Ovary (tissue), 9 donors: Measurements from ENCODE around the gene HOXA1. TPM values are rescaled to one million over a fixed set of nuclear protein-coding genes. Genes with fewer than 3 reads are reported as not detected.

Source experiments
- DNase-seq, 5 donors: peaks; one replicate each; pipeline ENCODE4 v3.0.0-alpha.2; 2019 to 2020
- H3K27ac ChIP-seq, 2 donors: fragments of 200-600 bp; one replicate each; pipeline versions ENCODE4 v1.5.1 to v1.8.0; 2019 to 2022
- H3K27me3 ChIP-seq: fragments of 200-600 bp; one replicate; pipeline ENCODE4 v1.8.0; 2022
- H3K36me3 ChIP-seq: fragments of 200-600 bp; sonication (generic); one replicate; pipeline ENCODE4 v1.5.1; 2019
- H3K4me1 ChIP-seq: one replicate; pipeline ENCODE4 v1.8.1; 2013; ENCODE audit warnings: mild to moderate bottlenecking, moderate library complexity; ENCODE audit not compliant: insufficient read depth
- H3K4me3 ChIP-seq: fragments of 200-600 bp; sonication (generic); one replicate; pipeline ENCODE4 v1.5.1; 2017
- H3K9me3 ChIP-seq, 2 donors: fragments of 200-600 bp in 1 of 2; sonication (generic) in 1 of 2; one replicate each; pipeline versions ENCODE4 v1.5.1 to v1.8.1; 2013 to 2019; ENCODE audit warnings: mild to moderate bottlenecking in 1 of 2, moderate library complexity in 1 of 2
- CTCF ChIP-seq, 3 donors: fragments of 450-650 bp in 2 of 3; fragments of 200-600 bp in 1 of 3; IDR thresholded peaks; one replicate each; pipeline versions ENCODE4 v1.5.1 to v1.8.0; 2016 to 2022; ENCODE audit warnings: antibody characterized with exemption in 3 of 3, mild to moderate bottlenecking in 1 of 3
- EP300 ChIP-seq: sonication (generic); formaldehyde crosslinking; IDR thresholded peaks from one replicate; pipeline ENCODE4 v1.6.1; 2017; ENCODE audit warnings: antibody characterized with exemption
- POLR2A ChIP-seq: fragments of 450-650 bp; IDR thresholded peaks from one replicate; pipeline ENCODE4 v1.6.1; 2017; ENCODE audit warnings: antibody characterized with exemption, mild to moderate bottlenecking, moderate library complexity
- WGBS, 3 donors: extraction: QIAGEN DNeasy Blood & Tissue Kit in 1 of 3; methylation state at CpG; one replicate each; pipeline versions ENCODE4 v1.1.5 to v1.1.7; 2013 to 2017; 5-methylcytosine and 5-hydroxymethylcytosine counted together
- intact Hi-C, 4 donors: fragments of 100-400 bp; cut with DNase I; formaldehyde crosslinking; loops; one replicate each; pipeline versions ENCODE4 v1.11.0 to v1.15.1; 2022 to 2023
- polyA plus RNA-seq, 2 donors: library from polyadenylated mRNA; stranded (reverse); fragments of 200-250 nt in 1 of 2; fragments of 350-450 nt in 1 of 2; fragmentation: Illumina TruSeq in 1 of 2; extraction: RNeasy Lipid Tissue Mini Kit (QIAGEN cat#74804) in 1 of 2; gene quantifications; one replicate each; pipeline ENCODE4 v1.2.3, GENCODE V29; 2013 to 2014
- total RNA-seq, 7 donors: library from RNA; depleted of rRNA in 2 of 7; stranded (reverse); fragments of >200 nt in 2 of 7; fragmentation: NEBNext Ultra II Directional in 3 of 7; extraction: Animal tissue kit (Norgen Biotek cat#: 25700) in 3 of 7; gene quantifications; one replicate each; pipeline versions ENCODE4 v1.1.0 to v1.2.4, GENCODE V29; 2016 to 2023
- donor health status: DM: no; HTN: no; CAD: no; lungs with moderate emphysema.
- donor health status: DM: no; HTN: no; CAD: no.
- donor health status: Bipolar disorder and iron deficiency.
- donor health status: DM: yes; HTN: yes; CAD: no.
- donor health status: DM: no; HTN: no; CAD: no.
- donor health status: DM: yes; HTN: yes; CAD: no.

The HOXA1 gene
- total and polyA plus RNA-seq, 9 donors: 0.23 to 1.5 (median 0.62) TPM

DNA sequence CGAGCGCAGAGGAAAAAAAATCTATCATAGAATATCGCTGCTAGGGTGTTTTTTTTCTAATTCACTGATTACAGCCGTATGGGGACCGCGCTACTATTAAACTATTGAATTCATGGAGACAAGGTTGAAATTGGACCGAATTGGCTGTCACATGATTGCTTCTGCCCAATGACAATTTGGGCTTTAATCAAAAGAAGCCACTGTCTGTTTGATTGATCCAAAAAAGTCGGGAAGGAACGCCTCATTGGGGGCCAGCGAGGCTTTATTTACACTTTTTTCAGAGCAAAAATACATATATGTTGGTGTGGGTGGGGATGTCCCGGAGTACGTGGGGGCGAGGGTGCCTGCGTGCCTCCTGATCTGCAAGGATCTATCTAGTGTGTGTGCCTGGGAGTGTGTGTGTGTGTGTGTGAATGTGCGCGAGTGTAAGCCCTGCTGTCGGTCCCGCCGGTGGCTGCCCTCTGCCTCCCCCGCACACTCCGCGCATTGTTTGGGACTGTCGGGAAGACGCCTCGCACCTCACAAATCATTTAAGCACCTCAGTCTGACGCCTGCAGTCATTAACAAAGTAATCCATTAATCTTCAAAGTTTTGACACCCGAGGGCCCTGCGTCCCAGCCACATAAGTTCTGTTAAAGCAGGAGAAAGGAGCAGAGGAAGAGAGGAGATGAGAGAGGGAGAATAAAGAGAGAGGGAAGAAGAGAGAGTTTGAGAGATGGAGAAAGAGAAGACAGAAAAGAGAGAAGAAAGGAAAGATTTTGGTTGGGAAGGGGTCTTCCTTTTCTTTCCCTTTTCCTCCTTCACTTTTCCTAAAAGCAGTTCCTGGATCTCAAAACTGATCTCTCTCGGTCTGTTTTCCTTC is 7.0 kb upstream of the HOXA1 start, which contains the start of gene HOXA2:
TSS of gene HOXA2 (minus strand) at position 103 of the 862 bp plus-strand sequence. CDS start 183 bp downstream, outside the sequence.
- DNase-seq: peak in 1 of 5 donors; percentile 68
- TF ChIP-seq EP300 (no peak), POLR2A (no peak), CTCF (IDR thresholded peaks at IDR 0.05) (no peak)
- no peaks in the 10 kb centered on the region for H3K9me3 ChIP-seq
- peak within 1 kb of the TSS in 1 of 2 donors; percentile 42 for H3K27ac ChIP-seq
- H3K4me3 ChIP-seq: no peak within 1 kb of the TSS
- no peaks in the 10 kb centered on the region for H3K27me3 ChIP-seq
- no peaks in the 10 kb centered on the region for H3K4me1 ChIP-seq
- intact Hi-C loops: no loop called here
- 23 to 46% (median 38%) methylated on average over 29 of the region's 29 CpGs for WGBS, 3 donors
- H3K36me3 ChIP-seq: no peaks in the 10 kb centered on the region

DNA sequence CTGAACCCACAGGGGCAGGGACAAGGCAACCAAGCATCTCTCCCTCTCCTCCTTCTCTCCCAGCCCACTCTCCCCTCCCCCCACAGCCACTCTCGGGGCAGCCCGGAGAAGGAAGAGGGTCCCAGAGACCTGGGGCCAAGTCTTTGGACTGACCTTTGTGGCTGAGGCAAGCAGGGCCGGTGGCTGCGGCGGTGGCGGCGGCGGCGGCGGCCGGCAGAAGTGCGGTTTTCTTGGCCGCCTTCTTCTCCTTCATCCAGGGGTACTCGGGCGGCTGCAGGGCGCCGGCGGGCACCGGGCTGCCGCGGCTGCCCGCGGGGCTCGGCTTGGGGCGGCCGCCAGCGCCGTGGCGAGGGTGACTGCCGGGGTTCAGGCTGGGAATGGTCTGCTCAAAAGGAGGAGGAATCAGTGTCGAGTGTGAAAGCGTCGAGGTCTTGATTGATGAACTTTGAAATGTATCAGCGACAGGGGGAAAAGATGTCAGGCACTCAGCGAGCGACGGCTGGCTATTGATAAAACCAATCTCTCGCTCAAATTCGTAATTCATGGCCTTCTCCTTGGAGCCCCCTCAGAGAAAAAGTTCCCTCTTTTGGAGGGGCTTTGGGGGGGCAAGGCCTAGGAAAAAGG is 6.3 kb upstream of the HOXA1 start:
- Histone ChIP-seq H3K27me3 (no peaks in the 10 kb centered on the region), H3K27ac (peak overlapping the region in 1 of 2 donors; percentile 42), H3K4me1 (peaks cover 2% of the 10 kb centered on the region), H3K9me3 (no peaks in the 10 kb centered on the region), H3K4me3 (no peak overlapping the region), H3K36me3 (no peaks in the 10 kb centered on the region)
- intact Hi-C loops: no loop called here
- no peak for TF ChIP-seq EP300
- no peak for TF ChIP-seq POLR2A
- TF ChIP-seq CTCF (IDR thresholded peaks at IDR 0.05): no peak
- WGBS, 3 donors: 15 to 41% (median 16%) methylated on average over 34 to 39 of the region's 39 CpGs
- peak in 1 of 5 donors; percentile 56 for DNase-seq

GRCh38 chr7:27101171-27101956 is 5.6 kb upstream of the HOXA1 start:
- H3K36me3 ChIP-seq: no peaks in the 10 kb centered on the region
- intact Hi-C loops: no loop called here
- peak overlapping the region in 1 of 2 donors; percentile 42 for H3K27ac ChIP-seq
- WGBS, 3 donors: 43 to 54% (median 53%) methylated on average over 25 of the region's 25 CpGs
- H3K9me3 ChIP-seq: no peaks in the 10 kb centered on the region
- no peak overlapping the region for H3K4me3 ChIP-seq
- peaks cover 2% of the 10 kb centered on the region for H3K4me1 ChIP-seq
- no peaks in the 10 kb centered on the region for H3K27me3 ChIP-seq
- TF ChIP-seq EP300: no peak
- no peak for TF ChIP-seq CTCF (IDR thresholded peaks at IDR 0.05)
- no peak for TF ChIP-seq POLR2A
- peak in 1 of 5 donors; percentile 49 for DNase-seq

DNA sequence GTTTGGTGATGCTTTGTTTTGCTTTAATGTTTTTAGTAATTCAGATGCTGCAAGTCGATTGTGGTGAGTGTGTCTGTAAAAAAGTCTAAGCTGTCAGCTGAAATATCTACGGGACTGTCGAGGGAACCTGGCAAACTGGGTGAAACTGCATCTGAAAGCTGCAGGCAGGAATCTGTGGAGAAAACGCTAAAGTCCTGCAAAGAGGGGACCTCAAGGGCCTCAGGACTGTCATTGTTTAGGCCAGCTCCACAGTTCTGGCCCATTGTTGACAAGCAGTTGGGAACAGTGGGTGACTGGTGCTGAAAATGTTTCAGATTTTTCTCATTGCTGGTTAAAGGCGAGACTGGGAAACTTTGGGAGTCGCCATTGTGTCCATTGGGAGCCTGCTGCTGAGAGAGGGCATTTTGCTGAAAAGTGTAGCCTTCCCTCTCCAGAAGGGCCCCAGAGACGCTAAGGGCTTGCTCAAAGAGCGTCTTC is 4.9 kb upstream of the HOXA1 start:
- Histone ChIP-seq H3K4me3 (no peak overlapping the region), H3K36me3 (no peaks in the 10 kb centered on the region), H3K27ac (peak overlapping the region in 1 of 2 donors; percentile 42), H3K27me3 (no peaks in the 10 kb centered on the region), H3K4me1 (peaks cover 3% of the 10 kb centered on the region), H3K9me3 (no peaks in the 10 kb centered on the region)
- TF ChIP-seq POLR2A (no peak), CTCF (IDR thresholded peaks at IDR 0.05) (no peak)
- 81 to 85% (median 84%) methylated on average over 8 of the region's 8 CpGs for WGBS, 3 donors
- intact Hi-C loops: no loop called here
- DNase-seq: no peak
